GM21381 (cell line): Measurements from ENCODE around the gene SHKBP1.
A peak's percentile ranks its signal among the peaks of the same experiment; 100 is the strongest.
"Not testable (repeated sequence)": the region's sequence is repeated elsewhere in the genome, so short reads cannot be mapped to it uniquely, and the experiment has no call there.

Source experiments
- ATAC-seq: cut with Tn5 transposase; IDR thresholded peaks from one replicate; pipeline ENCODE4 v1.9.1; 2021; ENCODE audit warnings: mild to moderate bottlenecking, moderate library complexity; ENCODE audit not compliant: unreplicated experiment

SHKBP1 gene

GRCh38 chr19:40576585-40577451 lies at the start of gene SHKBP1:
SHKBP1 (plus strand) TSS chr19:40576873; CDS start chr19:40576900, 27 bp downstream.
- ATAC-seq, result peak; percentile 88

- no peak for ATAC-seq
Measured at GRCh38 chr19:40528078-40528477, 48.6 kb upstream of the SHKBP1 start.

- no peak for ATAC-seq
Measured at GRCh38 chr19:40528533-40529092, 48.1 kb upstream of the SHKBP1 start.

- ATAC-seq, result peak; percentile 65
Measured at GRCh38 chr19:40529093-40529954, 47.3 kb upstream of the SHKBP1 start.

- no peak for ATAC-seq
Measured at GRCh38 chr19:40530091-40530901, 46.4 kb upstream of the SHKBP1 start.

- no peak for ATAC-seq
Measured at GRCh38 chr19:40533508-40533907, 43.2 kb upstream of the SHKBP1 start.

GRCh38 chr19:40534148-40534547 lies 42.5 kb upstream of the SHKBP1 start:
- no peak for ATAC-seq

- no peak for ATAC-seq
Measured at GRCh38 chr19:40539070-40539469, 37.6 kb upstream of the SHKBP1 start.

- no peak for ATAC-seq
Measured at GRCh38 chr19:40542202-40542859, 34.3 kb upstream of the SHKBP1 start.

GRCh38 chr19:40543029-40543597 lies 33.6 kb upstream of the SHKBP1 start:
- ATAC-seq, result no peak

GRCh38 chr19:40546153-40546841 lies 30.4 kb upstream of the SHKBP1 start:
- ATAC-seq, result not testable (repeated sequence)

GRCh38 chr19:40547190-40547589 lies 29.5 kb upstream of the SHKBP1 start:
- ATAC-seq, result not testable (repeated sequence)

GRCh38 chr19:40547836-40548235 lies 28.8 kb upstream of the SHKBP1 start:
- no peak for ATAC-seq

- no peak for ATAC-seq
Measured at GRCh38 chr19:40549007-40549708, 27.5 kb upstream of the SHKBP1 start.

GRCh38 chr19:40550951-40551350 lies 25.7 kb upstream of the SHKBP1 start:
- ATAC-seq, result no peak

GRCh38 chr19:40552848-40553247 lies 23.8 kb upstream of the SHKBP1 start:
- no peak for ATAC-seq

GRCh38 chr19:40553885-40554857 lies 22.5 kb upstream of the SHKBP1 start:
- ATAC-seq, result no peak
